GM10847 (cell line): Measurements from ENCODE around the gene PCBP4.

ENCODE experiments used
- POLR2A ChIP-seq: IDR thresholded peaks from 2 replicates; pipeline ENCODE4 v1.6.1; 2011; ENCODE audit not compliant: insufficient read length; ENCODE audit errors: extremely low read depth

PCBP4 gene

DNA sequence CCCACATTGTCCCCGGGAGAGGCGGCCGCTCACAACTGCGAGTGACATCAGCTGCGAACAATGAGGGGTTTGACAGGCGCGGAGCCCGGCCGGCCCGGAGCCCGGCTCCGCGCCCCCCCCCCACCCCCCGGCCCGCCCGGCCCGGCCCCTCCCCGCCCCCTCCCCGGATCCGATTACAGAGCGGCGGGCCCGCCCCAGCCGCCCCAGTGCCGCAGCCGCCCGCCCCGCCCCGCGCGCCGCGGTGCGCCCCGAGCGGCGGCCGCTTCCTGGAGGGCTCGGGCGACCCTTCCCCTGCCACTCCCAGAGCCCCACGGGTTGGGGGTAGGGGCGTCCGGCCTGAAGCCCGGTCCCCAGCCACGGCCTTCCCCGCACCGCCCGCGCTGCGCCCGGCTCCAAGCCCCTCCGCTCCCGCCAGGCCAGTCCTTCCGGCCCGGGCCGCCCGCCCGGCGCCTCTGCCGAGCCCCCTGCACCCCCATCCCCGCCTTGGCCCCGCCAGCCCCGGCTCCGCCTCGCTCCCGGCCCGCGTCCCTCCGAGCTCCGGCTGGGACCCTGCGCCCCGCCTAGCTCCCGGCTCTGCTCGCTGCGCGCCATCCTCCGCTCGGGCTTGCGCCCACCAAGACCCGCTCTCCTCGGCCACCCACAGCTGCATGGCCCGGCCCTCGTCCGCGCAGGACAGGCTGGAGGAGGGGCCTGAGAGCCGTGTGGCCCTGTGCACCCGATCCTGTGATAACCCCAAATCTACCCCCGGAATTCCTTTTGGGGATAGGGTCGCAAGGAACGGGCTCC is at the start of gene PCBP4:
Gene PCBP4, minus strand, starts transcription at position 71 of the 786 bp plus-strand sequence. CDS start 6,214 bp downstream, outside the sequence.
- TF ChIP-seq POLR2A = peak; percentile 8

DNA sequence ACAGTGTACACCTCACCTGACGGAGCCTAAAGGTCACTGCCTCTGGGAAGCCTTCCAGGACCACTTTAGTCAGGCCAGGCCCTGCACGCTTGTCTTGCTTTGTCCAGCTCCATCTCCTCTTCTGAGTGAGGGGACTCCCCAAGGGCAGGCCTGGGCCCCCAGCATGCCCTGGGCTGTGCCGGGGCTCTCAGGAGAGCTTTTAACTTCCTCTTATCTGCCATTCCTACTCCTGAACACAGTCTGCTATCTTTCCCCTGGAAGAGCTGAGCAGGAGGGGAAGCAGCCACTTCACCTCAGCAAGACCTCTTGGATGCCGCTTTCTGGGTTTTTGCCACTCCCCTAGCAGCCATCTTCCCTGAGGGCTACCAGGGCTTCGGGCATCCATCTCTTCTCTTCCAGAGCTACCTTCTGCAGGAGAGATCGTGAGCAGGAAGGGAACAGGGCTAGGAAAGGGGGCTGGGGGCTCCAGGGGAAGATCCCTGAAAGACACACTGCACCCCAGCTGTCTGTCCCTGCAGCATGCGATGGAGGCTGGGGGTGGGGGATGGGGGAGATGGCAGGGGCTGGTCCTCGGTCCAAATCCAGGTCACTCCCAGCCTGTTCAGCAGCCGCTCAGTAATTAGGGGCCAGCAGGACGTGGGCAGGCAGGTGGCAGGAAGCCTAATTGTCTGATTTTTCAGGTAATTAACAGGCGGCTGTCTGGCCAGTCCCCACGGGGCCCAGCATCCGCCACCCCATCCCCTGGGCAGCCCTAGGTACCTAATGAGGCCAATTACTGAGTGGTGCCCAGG is 48.4 kb upstream of the PCBP4 start:
- TF ChIP-seq POLR2A = no peak

DNA sequence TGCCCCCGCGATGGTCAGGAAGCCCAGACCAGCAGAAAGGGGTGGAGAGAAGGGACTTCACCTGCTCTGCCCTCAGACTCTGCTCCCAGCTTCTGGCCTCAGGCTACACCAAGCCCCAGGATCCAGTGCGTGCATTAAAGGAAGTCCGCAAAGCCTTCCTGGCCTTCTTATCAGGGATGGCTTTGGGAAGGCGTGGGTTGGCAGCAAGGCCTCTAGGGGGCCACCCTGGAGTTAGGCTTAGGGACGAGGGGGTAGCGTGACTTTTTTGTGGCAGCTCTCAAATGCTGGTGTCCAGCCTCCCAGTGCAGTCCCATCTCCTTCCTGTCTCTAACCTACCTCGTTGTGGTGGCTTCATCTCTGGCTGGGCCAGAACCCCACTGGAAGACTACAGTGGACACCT is 47.4 kb upstream of the PCBP4 start:
- TF ChIP-seq POLR2A = no peak

DNA sequence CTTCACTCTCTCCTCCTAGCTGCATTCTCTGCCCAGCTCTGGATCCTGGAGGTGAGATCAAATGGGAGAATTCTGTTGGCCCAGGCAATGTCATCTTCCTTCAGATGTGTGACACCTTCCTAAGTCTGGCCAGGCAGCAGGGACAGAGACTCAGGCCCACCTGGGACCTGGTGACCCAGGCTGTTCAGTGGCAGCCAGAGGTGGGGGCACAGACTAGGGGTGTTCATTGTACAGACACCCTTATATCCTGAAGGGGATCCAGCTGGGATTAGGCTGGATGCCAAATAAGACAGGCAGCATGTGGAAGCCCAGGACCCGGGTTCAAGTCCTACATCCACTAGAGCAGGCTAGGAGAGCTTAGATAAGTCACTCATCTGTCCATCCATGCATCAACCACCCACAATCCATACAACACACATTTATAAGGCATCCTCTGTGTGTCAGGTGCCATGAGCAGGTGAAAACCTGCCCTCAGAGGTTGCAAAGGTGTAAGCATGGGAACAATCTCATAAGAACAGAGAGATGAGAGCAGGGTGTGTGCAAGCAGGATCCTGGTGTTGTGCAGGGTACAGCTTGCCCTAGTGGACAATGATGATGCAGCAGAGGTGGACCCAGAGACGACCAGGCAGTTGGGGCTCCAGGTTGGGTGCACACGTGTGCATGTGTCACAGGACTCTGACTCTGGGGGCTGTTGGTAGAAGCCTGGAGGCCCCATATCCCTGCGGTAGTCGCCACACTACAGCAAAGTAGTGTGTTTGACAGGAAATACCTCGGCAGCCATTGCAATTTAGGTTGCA is 46.7 kb upstream of the PCBP4 start:
- no peak for TF ChIP-seq POLR2A

DNA sequence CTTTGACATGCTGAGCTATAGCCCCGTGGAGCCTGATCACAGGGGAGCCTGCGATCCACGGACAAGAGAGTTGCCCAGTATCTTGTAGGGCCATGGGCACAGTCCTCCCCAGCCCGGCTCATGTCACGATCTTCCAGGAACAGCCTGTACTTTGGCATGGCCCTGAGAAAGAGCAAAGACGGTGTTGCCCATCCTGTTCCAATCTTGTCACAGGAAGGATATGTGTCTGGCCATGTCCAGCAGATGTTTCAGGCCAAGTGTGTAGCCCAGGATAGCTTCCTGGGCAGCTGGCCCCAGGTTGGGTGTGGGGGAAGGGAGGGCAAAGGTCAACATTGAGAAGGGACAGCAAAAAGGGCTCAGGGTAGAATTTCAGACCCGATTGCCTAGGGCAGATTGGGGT is 45.4 kb upstream of the PCBP4 start:
- no peak for TF ChIP-seq POLR2A

DNA sequence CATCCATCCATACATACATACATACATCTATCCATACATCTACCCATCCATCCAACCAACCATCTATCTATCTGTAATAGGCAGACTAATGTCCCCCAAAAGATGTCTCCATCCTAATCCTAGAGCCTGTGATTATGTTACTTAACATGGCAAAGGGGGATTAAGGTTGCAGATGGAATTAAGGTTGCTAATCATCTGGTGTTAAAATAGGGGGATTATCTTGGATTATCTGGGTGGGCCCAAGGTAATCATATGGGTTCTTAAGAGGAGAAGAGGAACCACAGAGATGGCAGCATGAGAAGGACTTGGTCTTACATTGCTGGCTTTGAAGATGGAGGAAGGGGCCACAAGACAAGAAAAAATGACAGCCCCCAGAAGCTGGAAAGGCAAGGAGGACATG is 43.2 kb upstream of the PCBP4 start:
- no peak for TF ChIP-seq POLR2A

DNA sequence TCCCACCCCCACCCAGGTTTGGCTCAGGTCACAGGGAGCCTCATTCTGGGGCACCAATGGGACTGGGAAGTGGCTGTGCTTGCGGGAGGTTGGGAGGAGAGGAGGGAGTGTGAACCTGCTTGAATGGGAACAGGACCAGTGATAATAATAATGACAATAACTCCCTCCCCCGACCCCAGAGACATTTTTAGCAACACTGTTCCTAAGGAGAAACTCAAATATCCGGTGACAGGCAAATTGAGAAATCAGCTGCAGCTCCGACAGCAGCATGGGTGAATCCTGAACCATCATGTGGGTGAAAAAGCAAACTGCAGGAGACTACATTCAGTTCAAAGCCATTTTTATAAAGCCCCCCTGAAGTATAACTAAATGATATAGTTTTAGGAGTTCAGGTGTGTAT is 40.0 kb upstream of the PCBP4 start:
- no peak for TF ChIP-seq POLR2A

DNA sequence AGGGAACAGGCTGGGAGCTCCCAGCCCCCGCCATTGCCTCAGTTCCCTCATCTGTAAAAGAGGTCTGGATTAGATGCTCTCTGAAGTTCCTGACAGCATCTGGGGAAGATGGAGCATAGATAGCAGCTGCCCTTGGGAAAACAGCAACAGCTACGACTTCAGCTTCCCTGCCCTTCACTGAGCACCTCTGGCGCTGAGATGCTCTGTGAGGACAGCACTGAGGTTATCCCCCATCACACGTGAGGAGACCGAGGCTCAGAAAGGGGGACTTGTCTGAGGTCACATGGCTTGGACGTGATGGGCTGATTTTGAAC is 39.5 kb upstream of the PCBP4 start:
- TF ChIP-seq POLR2A = no peak

DNA sequence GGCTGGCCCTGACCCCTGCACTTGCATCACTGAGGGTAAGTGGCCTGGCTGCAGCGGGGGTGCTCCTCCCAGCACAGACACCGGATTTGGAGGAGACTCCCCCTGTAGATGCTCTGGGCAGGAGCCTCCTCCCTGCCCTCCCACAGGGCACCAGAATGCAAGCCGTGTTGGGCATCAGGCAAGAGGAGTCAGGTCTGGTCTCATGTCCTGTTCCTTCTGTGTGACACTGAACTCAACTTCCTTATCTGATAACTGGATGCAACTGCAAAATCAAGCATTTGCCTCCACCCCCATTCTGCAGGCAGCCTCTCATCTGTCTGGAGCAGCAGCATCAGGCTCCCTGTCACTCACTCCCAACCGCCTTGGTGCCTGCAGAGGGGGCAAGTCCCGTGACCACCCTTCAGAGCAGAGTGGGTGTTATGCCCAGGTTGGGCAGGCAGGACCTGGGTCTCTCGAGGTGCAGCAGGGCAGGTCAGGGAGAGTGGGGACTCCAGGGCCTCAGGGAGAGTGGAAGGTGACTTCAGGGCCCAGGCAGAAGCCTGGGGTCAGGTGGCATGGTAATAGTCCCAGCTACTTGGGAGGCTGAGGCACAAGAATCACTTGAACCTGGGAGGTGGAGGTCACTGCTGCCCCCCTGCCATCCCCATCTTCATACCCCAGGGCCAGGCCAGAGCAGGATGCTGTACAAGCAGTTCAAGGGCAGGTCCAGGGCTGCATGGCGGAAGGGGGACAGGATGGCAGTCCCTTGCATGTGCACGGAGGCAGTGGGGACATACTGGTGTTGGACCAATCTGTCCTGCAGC is 39.0 kb upstream of the PCBP4 start:
- no peak for TF ChIP-seq POLR2A

DNA sequence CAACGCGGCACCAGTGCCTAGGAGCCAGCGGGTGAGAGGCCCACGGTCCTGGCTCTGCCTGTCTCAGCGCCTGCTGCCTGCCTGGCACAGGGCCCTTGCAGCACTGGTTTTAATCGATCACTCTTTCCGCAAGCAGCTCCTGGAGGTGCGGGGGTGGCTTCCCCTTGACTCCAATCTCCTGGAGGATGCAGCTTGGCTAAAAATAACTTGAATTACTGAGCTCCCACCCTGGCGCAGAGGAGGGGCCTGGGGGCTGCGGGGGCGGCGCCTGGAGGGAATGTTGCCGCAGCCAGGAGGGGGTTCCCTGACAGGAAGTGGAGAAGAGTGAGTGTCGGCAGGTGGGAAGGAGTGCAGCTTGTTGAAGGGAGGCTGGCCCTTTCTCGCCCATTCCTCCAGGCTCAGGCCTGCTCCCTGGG is 38.3 kb upstream of the PCBP4 start:
- no peak for TF ChIP-seq POLR2A

DNA sequence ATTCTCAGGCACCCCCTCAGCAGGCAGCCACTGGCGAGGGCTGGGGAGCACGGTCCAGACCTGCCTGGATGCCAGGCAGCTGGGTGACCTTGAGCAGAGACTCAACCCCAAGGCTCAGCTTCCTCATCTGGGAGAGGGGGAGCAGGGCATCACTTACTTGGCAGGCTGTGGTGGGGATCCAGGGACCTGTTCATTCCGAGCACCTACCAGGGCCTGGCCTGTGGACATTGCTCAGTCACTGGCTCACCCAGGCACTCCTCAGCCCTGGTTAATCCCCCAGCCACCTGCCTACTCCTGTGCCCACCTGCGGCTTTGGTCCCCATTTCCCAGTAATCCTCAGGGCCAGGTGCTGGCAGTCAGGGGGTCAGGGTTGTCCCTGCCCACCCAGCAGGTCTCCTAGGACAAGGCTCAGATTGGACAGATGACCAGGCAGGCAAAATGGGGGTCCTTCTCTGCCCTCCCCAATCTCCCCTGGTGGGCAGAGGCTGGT is 37.7 kb upstream of the PCBP4 start:
- TF ChIP-seq POLR2A = no peak

DNA sequence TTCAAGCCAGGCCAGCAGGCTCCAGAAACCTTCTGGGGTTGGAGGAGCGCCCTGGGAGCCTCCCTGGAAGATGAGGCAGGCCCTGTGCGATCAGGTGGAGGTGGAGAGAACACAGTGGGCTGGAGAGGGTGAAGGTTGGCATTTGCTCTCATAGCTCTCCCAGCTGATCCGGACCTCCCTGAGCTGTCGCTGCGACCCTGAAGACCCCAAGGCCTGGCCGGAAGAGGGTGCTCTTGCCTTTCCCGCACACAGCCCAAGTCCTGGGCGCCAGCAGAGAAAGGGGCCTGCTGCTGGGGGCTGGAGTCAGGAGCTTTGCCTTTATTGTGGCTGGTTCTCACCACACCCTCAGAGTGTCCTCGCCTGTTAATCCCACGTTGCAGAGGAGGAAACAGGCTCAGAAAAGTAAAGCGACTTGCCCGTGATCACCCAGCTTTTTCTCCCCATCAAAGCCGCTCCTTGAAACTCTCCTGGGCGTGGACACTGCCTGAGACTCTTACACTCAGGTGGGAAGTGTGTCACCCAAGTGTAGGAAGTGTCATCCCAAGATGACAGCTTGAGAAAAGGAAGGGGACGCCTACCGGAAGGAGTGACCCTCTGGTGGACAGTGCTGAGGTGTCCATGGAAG is 37.0 kb upstream of the PCBP4 start:
- no peak for TF ChIP-seq POLR2A

DNA sequence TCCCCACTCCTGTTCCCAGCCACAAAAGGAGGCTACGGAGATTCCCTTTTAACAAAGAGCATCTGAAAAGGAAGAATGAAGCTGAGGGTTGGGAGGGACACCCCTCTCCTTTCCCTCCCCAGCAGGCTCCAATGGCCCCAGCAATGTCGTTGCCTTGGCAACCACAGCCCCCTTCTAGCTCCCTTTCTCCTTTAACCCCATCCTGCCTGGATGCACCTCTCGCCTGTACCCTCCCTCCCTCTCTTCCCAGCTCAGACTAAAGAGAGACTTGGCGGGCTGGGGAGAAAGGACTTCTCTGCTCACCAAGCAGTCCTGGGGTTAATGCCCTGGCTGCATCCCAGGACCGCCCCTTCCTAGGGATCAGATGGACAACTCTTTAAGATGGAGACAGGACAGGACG is 35.5 kb upstream of the PCBP4 start:
- no peak for TF ChIP-seq POLR2A

DNA sequence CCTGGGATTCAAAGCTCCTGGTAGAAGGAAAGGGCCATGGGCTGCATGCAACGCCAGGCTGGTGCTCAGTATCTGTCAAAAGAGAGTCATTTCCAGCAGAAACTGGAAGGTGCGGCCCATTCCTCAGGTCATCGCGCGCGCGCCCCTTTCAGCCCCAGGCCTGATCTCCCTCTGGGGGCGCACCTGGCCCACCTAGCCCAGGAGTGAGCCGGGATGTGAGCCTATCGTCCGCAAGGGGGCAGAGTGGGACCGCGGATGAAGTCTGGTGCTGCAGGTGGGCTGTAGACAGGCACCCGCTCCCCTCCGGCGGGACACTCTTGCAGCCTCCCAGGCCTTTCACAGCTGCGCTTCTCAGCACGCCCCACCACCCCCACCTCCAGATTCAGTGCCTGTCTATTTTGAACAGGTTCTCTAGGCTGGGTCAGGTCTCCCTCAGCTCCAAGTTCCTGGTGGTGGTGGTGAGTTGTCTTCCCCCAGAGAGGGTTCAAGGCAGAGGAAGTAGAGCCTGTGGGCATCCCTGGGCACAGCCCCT is 34.3 kb upstream of the PCBP4 start:
- no peak for TF ChIP-seq POLR2A

DNA sequence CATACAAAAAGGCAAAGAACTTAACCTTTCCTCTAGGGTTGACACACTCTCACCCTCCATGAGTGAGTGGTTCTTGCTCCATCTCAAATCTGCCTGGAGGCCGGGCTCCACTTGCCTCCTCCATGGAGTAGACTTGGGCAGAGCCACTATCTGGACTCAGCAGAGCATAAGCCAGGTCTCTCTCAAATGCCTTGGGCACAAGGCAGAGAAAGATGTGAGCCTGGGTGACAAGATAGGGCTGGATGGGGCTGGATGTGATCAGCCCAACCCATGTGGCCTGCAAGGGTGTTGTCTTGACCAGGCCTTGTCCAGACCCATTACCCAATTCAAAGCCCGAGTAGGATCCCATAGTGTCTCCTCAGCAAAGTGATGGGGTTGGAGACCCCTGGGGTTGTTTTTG is 32.6 kb upstream of the PCBP4 start:
- TF ChIP-seq POLR2A = no peak

DNA sequence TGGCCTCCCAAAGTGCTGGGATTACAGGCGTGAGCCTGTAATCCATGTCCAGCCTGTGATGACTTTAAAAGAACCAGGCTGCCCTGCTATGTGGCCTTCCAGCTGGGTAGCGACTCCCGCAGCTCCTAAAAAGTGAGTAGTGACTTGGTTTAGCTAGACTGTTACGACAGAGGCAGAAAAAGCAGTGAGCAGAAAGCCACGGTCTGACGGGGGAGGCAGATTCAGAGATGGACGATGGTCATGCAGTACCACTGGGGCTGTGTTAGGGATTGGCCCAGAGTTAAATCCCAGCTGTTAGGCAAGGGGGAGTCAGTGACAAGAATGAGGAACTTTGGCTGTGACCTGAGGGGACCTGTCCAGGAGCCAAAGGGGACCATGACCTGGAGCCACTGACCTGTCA is 31.5 kb upstream of the PCBP4 start:
- no peak for TF ChIP-seq POLR2A
